ENCODE data around the gene ACMSD.
A peak's percentile ranks its signal among the peaks of the same experiment; 100 is the strongest.

The ACMSD gene

DNA sequence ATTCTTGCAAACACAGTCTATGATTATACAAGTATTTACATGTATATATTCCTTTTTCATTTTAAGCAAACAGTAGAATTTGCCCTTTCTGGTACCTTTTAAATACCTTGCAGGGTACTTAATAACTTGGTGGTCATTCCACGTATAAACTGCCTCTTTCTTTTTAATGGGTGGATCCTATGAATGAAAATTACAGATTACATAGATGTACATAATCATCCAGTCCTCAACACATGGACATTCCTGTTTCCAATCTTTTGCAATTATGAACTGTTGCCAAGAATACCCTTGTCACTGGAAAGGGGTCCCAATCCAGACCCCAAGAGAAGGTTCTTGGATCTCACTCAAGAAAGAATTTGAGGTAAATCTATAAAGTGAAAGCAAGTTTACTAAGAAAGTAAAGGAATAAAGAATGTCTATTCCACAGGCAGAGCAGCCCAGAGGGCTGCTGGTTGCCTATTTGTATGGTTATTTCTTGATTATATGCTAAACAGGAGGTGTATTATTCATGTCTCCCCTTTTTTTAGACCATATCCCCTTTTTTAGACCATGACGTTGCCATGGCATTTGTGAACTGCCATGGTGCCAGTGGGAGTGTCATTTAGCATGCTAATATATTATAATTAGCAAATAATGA lies 72.5 kb downstream of the ACMSD start:
- no peak for DNase-seq

GRCh38 chr2:134911400-134911785 lies 73.0 kb downstream of the ACMSD start:
- DNase-seq: no peak

DNA sequence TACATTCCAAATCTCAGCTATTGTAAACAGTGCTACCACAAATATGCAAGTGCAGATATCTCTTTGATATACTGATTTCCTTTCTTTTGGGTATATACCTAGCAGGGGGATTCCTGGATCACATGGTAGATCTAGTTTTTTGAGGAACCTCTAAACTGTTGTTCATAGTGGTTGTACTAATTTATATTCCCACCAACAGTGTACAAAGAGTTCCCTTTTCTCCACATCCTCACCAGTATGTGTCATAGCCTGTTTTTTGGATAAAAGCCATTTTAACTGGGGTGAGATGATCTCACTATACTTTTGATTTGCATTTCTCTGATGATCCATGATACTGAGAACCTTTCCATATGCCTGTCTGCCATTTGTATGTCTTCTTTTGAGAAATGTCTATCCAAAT lies 73.9 kb downstream of the ACMSD start:
- DNase-seq: no peak

- peak; percentile 2 for DNase-seq
These were observed 79.0 kb downstream of the ACMSD start for GRCh38 chr2:134917360-134917865.

GRCh38 chr2:134917888-134918525 lies 79.6 kb downstream of the ACMSD start:
- DNase-seq: peak; percentile 91

GRCh38 chr2:134918526-134919340 lies 80.3 kb downstream of the ACMSD start, which contains the start of gene CCNT2:
TSS of gene CCNT2 (plus strand) at chr2:134918822. CDS start at chr2:134918855, 33 bp downstream.
- peak; percentile 100 for DNase-seq

DNA sequence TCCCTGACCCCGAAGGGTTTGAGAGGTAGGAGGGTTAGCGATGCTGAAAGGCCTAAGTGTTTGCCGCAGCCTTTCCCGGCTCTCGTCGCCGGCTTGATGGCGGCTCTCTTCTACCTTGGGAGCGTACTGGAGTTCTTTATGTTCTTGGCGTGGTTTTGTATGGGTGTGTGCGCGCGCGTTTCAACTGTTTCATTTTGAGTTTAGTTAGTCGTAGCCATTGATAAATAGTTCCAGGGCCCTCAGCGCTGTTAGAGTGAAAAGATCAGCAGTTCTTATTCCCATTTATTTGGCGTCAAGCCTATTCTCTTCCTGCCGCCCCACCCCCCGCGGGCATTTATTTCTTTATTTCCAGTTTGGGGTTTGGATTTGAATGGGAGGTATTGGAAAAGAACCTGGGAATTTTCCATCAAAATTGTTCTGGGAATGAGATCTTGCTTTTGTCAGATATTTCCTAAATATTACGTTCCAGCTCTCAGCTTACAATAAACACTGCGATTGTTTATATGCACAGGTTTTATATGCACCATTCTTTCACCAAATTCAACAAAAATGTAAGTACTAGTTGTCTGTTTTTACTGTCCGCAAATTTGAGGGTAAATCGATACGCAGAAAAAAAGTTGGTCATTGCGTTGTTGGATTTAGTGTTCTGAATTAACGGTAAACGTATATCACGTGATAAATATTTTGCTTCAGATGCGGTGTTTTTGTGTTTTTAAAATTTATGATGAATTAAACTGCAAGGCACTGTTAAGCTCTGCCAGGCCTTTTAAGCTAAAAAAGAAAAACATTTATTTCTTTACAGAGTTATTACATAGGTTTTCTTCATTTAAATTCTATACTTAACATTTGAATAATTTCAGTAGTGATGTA lies 81.2 kb downstream of the ACMSD start:
- peak; percentile 64 for DNase-seq

- no peak for DNase-seq
These were observed 86.5 kb downstream of the ACMSD start for GRCh38 chr2:134924912-134925311.

- no peak for DNase-seq
These were observed 88.0 kb downstream of the ACMSD start for GRCh38 chr2:134926231-134926931.

DNA sequence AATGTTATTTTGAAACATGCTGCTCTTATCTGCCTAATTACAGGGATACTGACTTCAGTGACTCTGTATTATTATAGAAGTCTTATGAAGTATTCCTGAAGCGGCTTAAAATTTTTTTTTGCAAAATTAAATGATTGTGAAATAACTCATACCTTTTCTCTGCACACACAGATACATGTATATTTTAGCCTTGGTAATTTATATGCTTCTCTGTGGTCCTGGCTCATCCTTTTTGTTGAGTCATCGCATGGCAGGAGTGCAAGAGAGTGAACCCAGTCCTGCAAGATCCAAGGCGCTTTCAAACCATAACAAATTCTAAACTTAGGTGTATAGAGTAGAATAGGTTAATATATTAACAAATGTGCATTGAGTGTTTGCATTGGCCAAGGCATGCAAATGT lies 88.8 kb downstream of the ACMSD start:
- DNase-seq: no peak

GRCh38 chr2:134932864-134933526 lies 94.6 kb downstream of the ACMSD start:
- DNase-seq: no peak

- DNase-seq: no peak
These were observed 95.3 kb downstream of the ACMSD start for GRCh38 chr2:134933732-134934131.

- no peak for DNase-seq
These were observed 95.7 kb downstream of the ACMSD start for GRCh38 chr2:134934150-134934549.

GRCh38 chr2:134934641-134935040 lies 96.2 kb downstream of the ACMSD start:
- no peak for DNase-seq

- no peak for DNase-seq
These were observed 98.3 kb downstream of the ACMSD start for GRCh38 chr2:134936691-134937090.

GRCh38 chr2:134943540-134943939 lies 105.1 kb downstream of the ACMSD start:
- no peak for DNase-seq

- DNase-seq: no peak
These were observed 106.6 kb downstream of the ACMSD start for GRCh38 chr2:134944975-134945374.

DNA sequence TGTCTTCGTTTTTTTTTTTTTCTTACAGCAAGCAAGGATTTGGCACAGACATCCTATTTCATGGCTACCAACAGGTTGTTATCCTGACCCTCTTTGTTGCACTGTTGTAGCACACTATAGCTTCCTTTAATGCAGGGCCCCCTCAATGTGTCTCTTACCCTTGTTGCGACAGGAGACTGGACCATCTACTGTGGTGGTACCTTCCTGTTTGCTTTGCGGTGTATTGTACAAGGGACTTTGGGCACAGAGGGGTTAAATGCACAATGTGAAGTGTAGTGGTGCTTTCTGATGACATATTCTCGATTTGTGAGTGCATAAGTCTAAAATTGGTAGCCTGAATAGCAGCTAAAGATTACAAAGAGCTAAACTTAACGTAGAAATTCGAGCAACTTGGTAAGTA lies 107.7 kb downstream of the ACMSD start:
- DNase-seq: no peak

- no peak for DNase-seq
These were observed 111.7 kb downstream of the ACMSD start for GRCh38 chr2:134949981-134950708.

DNA sequence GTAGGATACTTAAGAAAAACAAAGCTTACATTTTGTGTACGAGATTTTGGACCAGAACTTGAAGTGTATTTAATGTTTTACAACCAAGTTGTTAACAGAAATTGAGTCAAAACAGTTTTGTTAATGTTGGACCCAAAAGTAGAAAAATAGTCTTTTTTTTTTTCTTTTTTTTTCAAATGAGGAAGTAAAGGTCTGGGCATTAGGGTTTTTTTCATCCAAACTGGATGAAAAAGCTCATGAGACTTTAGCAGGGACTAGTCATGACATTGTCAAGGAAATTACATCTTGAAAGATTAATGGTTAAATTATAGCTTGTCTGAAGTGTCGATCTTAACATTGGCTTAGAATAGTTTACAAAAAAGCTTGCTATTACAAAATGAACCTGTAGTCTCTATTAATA lies 112.5 kb downstream of the ACMSD start:
- no peak for DNase-seq

All from activated naive CD4-positive, alpha-beta T cell treated with Interleukin-2 at 50 U/mL for 16 hours (primary cell).